Stimulated activated CD4-positive, alpha-beta T cell treated with anti-CD3 and anti-CD28 coated beads, Interleukin-1b, Interleukin-23, amount 100 ng/mL, for 1 hour (primary cell): ENCODE data around the gene SLC34A1.

Experiments used
- DNase-seq, 2 donors: peaks; one replicate each; pipeline ENCODE4 v3.0.0-alpha.2; 2020; ENCODE audit warnings: low read depth in 2 of 2

SLC34A1 gene

DNA sequence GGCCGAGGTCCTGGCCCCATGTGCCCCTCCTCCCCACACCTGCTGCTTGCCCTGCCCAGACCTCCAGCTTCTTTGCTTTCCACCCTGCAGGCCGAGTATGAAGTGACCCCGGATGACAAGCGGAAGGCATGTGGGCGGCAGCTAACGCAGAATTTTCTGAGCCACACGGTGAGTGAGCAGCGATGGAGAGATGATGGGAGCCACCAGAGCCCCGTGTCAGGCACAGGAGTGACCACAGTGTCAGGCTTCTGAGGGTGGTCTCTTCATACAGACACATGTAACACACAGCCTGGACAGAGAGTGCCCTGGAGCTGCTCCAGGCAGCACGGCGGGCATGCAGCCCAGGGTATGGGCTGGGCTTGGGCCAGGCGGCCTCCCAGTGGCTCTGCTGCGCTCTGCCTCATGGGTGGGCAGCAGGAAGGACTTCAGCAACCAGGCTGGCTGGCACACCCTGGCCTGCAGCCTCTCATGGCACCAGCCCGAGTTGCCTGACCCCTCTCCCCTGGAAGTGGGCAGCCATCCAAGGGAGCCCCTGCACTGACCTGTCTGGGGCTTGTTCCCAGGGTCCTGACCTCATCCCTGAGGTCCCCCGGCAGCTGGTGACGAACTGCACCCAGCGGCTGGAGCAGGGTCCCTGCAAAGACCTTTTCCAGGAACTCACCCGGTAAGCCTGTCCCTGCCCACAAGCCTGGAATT is 48.1 kb downstream of the SLC34A1 start:
- no peak for DNase-seq

DNA sequence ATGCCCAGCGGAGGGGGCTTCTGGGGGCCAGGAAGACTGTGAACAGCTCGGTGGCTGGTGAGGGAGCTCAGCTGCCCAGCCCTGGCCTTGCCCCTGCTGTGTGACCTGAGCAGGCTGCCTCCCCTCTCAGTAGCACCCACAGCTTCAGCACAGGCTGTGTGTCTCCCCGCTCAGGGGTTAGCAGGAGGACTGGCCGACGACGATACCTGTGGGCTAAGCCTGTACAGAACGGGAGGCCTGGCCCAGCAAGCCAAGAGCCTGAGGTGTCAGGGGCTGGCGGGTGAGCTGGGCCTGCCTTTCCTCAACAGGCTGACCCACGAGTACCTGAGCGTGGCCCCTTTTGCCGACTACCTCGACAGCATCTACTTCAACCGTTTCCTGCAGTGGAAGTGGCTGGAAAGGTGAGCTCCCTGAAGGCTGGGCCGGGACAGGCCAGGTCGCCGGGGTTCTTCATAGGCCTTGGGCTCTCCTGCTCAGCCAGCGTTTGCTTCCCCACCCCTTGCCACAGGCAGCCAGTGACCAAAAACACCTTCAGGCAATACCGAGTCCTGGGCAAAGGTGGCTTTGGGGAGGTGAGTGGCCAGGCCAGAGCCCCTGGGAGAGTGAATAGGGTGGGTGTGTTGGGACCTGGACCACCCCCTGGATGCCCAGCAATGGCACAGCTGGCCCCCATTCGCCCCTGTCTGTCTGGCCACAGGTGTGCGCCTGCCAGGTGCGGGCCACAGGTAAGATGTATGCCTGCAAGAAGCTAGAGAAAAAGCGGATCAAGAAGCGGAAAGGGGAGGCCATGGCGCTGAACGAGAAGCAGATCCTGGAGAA is 48.8 kb downstream of the SLC34A1 start:
- DNase-seq: no peak

DNA sequence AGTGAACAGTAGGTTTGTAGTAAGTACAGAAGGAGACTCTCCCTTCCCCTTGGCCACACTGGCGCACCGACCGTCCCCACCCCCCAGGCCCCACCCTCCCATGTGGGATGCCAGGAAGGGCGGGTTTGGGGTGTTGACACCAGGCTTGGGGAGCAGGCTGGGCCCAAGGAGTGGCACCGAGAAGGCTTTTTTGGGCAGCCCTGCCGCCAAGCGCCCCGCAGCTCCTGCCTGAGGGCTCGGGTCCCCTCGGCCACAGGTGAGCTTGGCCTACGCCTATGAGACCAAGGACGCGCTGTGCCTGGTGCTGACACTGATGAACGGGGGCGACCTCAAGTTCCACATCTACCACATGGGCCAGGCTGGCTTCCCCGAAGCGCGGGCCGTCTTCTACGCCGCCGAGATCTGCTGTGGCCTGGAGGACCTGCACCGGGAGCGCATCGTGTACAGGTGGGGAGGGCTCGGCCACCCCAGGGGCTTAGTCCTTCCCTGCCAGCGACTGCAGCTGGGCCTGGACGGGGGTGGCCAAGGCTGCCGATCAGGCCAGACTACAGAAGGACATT is 49.5 kb downstream of the SLC34A1 start:
- DNase-seq: no peak

DNA sequence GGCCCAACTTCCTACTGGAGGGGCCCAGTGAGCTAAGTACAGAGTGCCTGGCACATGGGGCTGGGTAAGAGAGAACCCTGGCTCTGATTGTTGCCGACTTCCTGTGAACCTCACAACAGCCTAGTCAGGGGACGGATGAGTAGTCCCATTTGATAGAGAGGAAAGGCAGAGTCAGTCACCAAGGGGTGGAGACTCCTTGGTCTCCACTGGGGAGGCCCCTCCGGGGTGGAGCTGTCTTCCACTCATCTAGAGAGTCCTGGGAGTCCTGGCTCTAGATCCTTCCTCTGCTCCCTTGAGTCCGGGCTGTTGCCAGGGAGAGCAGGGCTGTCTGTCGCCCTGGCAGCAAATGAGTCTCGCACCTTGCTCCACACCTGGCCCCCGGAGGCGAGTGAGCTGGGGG is 50.2 kb downstream of the SLC34A1 start:
- no peak for DNase-seq

DNA sequence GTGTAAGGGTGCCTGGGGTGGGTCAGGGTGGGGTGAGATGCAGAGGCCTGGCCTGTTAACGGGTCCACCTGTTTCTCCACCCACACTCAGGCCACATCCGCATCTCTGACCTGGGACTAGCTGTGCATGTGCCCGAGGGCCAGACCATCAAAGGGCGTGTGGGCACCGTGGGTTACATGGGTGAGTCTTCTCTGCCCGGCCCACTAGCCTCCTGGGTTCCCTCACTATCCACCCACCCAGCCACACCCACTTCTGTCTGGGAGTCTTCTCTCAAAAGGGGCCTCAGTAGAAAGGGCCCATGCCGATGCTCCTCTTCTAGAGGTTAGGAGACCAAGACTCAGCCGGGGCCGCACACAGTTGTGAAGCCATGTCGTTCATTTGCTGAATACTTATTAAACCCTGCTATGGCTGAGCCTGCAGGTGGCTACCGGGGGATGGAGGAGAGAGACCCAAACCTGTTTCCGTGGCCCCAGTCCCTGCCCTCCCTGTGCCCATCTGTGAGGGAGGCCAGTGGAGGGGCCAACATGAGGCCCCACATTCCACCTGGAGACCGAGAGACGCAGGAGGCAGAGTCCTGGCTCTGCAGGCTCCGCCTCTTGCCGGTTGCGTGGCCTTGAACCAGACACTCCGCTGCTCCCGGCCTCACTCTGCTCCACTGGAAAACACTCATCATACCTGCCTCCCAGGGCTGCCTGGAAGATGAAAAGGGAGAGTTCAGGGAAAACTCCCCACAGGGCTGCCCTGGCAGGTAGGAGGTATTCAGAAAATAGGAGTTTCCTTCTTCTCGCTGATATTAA is 50.9 kb downstream of the SLC34A1 start:
- no peak for DNase-seq

DNA sequence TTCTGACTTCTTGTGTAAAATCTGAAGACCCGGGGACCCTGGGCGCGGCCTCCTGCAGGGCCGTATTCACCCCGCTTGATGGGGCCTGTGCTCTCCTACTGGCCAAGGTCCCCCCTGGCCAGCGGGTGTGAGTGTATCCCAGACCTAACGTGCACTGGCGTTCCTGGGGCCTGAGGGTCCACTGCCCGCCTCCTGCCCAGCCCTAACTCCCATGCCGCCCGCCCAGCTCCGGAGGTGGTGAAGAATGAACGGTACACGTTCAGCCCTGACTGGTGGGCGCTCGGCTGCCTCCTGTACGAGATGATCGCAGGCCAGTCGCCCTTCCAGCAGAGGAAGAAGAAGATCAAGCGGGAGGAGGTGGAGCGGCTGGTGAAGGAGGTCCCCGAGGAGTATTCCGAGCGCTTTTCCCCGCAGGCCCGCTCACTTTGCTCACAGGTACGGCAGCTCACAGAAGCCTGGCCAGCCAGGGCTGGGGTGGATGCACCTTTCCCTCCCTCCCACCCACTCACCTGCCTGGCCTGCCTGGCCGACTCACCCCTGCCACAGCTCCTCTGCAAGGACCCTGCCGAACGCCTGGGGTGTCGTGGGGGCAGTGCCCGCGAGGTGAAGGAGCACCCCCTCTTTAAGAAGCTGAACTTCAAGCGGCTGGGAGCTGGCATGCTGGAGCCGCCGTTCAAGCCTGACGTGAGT is 51.8 kb downstream of the SLC34A1 start:
- DNase-seq: no peak

DNA sequence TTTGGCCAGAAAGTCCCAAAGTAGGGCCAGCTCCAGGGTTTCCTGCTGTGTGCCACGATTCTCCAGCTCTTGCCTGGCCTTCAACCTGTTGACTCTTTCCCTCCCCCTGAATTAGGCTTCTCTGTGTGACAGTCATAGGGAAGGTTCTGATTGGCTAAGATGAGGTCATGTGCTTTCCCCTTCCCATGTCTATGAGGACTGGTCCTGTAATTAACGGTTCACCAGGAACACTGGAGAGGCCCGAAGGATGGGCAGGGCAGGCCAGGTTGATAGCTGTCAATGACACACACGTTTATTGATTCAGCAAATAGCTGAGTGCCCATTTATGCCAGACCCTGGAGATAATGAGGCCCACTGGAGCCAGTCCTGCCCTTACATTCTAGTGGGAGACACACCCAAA is 53.4 kb downstream of the SLC34A1 start:
- no peak for DNase-seq

DNA sequence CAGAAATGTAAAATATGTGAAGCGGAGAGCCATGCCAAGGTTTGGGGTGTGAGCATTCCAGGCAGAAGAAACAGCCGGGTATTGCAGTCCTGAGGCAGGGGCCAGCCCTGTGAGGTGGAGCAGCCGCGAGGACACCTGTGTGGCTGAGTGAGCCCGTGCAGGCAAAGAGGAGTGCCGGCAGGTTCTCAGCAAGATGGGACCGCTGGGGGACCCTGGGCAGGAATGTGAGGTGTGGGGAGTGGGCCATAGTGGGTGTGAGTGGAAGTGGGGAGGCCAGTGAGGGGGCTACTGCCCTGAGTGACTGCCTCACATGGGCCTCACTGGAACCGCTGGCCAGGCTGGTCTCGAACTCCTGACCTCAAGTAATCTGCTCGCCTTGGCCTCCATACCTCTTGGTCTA is 54.2 kb downstream of the SLC34A1 start:
- DNase-seq: no peak

DNA sequence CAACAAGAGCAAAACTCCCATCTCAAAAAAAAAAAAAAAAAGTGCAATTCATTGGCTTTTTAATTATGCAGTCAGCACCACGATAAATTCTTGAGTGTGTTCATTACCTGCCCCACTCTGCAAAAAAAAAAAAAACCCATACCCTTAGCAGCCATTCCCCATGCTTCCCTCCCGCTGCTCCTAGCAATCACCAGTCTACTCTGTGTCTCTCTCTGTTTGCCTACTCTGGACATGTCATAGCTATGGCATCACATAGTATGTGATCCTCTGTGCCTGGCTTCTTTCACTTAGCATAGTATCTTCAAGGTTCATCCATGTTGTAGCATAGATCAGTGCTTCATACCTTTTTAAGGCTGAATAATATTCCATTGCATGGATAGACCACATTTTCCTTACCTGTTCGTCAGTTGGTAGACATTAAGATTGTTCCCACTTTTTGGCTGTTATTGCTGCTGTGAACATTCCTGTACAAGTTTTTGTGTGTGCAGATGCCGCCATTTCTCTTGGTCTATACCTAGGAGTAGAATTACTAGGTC is 55.4 kb downstream of the SLC34A1 start:
- no peak for DNase-seq

DNA sequence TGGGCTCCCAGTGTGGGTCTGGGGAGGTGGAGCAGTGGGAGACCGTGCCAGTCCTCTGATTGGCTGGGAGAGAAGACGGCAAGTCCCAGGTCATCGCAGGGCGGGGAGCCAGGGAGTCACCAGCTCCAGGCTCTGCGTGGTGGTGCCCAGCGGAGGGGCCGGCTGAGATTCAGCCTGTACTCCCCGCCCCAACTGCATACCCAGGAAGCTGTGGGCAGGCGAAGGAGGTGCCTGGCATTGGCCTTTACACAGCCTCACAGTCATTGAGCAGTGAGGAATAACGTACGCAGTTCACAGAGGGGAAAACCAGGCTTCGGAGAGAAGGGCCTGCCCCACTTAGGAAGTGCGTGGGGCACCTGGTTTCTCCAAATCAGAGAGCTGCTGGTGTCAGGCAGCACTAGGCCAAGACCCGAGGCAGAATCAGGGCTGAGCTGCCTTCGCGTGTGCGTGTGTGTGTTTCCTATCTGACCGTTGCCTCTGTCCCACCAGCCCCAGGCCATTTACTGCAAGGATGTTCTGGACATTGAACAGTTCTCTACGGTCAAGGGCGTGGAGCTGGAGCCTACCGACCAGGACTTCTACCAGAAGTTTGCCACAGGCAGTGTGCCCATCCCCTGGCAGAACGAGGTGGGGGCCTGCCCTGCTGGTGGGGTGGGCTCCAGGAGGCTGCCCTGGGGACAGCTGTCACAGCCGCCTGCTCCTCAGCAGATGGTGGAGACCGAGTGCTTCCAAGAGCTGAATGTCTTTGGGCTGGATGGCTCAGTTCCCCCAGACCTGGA is 56.2 kb downstream of the SLC34A1 start:
- no peak for DNase-seq

DNA sequence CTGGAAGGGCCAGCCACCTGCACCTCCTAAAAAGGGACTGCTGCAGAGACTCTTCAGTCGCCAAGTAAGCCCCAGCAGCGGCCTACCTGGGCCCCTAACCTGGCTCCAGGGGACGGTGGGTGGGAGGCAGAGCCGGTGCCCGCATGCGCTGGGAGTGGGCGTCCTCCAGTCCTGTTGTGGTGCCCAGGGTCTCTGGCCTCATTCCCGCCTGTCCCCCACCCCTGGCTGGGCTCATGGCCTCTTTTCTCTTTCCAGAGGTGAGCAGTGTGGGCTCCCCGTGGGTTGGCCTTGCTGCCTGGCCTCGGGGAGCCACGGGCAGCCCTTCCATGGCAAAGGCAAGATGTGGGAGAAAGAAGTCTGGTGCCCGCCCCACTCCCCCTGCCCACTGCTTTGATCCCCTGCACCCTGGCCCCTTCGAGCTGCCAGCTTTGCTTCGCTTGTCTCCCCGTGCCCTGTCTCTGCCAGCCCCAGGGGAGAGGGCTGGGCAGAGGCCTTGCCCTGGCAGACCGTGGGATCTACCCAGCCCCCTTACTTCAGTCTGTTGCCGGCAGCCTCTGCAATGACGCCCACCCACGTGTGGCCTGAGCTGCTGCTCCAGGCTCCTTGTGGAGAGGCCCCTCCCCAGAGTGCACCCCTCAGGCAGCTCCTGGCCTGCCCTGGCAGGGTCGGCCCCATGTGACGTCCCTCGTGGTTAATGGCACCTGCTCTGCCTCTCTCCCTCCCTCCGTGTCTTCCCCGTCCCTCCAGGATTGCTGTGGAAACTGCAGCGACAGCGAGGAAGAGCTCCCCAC is 57.0 kb downstream of the SLC34A1 start:
- no peak for DNase-seq

DNA sequence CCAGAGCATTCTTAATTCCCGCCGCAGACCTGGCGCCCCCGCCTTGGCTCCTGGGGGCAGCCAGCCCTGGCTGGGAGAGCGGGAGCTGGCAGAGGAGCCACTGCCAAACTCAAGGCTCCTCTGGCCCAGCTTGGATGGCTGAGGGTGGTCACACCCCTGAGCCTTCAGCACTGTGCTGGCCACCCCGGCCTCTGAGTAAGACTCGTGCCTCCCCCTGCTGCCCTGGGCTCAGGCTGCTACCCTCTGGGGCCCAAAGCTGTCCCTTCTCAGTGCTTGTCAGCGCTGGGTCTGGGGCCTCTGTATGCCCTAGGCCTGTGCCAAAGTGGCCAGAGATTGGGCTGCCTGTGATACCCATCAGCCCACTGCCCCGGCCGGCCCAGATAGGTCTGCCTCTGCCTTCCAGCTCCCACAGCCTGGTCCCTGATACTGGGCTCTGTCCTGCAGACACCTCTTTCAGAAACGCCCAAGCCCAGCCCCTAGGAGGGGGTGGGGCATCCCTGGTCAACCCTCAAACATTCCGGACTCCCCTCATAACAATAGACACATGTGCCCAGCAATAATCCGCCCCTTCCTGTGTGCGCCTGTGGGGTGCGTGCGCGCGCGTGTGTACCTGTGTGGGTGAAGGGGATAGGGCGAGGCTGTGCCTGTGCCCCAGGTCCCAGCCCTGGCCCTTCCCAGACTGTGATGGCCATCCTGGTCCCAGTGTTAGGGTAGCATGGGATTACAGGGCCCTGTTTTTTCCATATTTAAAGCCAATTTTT is 58.0 kb downstream of the SLC34A1 start:
- no peak for DNase-seq

DNA sequence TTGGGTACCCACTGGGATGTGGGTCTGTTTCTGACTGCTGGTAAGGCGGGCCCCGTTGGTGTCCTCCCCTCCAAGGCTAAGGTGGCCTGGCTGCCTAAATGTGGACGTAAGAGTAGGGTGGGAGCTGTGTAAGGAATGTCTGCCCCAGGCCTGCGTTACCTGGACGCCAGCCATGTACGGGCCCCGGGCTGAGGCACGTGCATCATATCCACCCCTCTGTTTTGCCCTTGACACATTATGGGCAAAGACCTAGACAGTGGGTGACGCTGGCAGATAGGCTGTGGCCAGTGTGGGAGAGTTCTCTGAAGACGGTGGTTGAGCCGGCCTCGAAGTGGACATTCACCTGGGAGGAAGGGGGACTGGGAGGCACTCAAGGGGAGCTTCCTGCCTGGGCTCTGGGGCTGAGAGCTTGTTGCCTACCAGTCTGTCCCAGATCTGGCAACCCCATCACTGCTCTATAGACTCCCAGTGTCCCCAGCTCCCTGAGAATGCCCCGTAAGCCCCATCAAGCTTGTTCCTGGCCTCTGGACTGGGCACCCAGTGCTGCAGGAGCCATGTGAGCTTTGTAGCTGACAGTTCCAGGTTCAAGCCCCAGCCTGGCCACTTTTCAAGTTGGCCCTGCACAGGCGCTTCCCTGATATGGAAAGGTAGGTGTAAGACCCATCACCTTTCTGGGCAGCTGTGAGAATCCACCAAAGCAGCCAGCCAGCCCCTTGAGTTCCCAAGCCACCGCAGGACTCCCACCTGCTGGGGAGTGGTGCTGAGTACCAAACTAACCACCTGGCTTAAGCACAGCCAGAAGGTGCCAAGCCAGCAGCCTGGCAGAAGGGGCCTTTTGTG is 59.1 kb downstream of the SLC34A1 start:
- DNase-seq: no peak

DNA sequence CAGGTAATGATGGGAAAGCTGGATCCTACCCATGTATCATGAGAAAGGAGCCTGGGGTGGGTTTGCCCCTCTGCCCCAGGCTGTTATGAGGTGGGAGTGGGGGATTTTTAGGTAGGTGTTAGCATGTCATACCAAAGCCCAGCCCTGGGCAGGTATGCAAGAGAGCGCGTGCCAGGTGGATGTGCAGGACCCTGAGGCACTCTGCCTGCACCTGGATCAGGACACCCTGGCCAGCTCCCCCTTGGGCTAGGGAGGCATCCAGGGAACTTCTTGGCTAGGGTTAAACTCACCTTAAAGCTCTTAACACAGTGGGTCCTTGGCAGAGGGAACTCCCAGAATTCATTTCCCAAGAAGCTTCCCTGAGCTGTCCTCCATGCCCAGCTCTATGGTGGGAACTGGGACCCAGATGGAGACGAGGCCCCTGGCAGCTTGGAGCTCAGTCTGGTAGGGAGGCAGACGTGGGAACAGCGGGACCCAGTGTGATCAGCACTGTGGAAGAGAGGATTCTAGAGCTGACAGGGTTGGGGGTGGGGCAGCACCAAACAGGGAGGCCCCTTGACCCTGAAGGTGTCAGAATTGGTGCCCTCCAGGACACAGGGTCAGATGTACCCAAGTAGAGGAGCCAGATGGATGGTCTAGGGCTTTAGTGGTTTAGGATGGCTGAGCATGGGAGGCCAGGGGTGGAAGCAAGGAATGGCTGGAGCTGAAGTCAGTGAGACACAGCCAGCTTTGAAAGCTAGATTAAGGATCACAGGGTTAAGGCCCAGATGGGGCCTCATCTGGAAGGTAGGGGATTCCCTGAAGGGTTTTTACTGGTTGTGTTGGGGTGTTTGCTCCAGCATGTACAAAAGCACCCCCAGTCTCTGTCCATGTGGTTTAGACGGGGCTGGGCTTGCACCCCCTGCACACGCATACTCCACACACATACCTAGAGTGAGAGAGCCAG is 60.1 kb downstream of the SLC34A1 start:
- DNase-seq: no peak

DNA sequence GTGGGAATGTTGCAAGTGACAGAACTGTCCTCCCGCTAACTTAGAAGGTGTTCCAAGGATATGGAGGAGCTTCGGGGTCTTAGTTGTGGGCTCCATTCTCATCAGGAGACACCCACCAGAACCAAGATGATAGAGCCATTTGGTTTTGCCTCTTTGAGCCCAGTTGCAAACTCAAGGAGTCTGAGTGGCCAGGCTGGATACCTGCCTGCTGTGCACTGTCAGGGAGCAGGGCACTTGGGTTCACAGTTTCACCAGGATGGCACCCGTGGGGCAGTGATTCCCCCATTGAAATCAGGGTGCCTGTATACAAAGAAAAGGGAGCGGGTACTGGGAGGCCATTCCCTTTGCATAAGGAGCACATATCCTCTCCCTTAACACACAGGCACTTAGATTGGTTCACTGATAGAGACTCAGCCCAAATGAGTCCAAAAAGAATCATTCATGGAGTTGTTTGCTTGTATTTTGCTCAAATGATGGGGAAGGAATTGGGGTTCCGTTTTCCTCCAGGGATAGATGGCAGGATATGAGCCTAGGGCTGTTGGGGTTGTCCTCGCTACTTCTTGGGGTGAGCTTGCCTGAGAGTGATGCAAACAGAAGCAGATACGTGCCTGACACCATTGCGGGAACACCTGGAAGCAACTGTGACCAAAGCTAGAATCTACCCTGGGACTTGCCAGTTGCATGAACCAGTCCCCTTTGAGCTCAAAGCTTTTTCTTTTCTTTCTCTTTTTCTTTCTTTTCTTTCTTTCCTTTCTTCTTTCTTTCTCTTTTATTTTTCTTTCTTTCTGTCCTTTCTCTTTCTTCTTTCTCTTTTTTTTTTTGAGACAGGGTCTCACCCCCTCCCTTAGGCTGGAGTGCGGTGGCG is 61.0 kb downstream of the SLC34A1 start:
- DNase-seq: no peak

DNA sequence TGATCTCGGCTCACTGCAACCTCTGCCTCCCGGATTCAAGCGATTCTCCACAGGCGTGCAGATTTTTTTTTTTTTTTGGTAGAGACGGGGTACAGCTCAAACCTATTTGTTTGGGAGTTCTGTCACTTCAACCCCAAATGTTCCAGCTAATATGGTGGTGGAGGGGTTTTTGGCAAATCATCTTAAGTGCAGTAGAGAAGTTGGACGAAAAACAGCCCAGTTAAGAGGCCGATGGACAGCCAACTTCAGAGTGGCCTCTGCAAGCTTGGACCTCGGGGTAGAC is 61.6 kb downstream of the SLC34A1 start:
- DNase-seq: no peak
